K562 (cell line): ENCODE data around the gene INPP5E. TPM values are rescaled to one million over a fixed set of nuclear protein-coding genes. Genes with fewer than 3 reads are reported as not detected.

Source experiments
- ATAC-seq: fragments of 200-7000 bp; cut with Tn5 transposase; 3 replicates; pipeline ENCODE4 v1.9.1; 2020; ENCODE audit warnings: moderate library complexity
- BruUV-seq: library from RNA; stranded (reverse); fragments of 400-500 nt; replicated peaks from 2 replicates; lab custom pipeline; 2021; lab: Mats Ljungman, UMichigan
- CTCF ChIA-PET: fragments of 300-600 bp; formaldehyde crosslinking; extraction: SDS; loops from one replicate; lab custom pipeline; 2021; ENCODE audit warnings: low intra/inter-chr PET ratio; lab: Yijun Ruan, JAX
- POLR2A ChIA-PET: fragments of 300-600, 350-650 bp; sonication (Branson Sonifier 250); formaldehyde crosslinking; extraction: SDS; loops from one replicate; lab custom pipeline; 2021; ENCODE audit warnings: antibody characterized with exemption, inconsistent platforms; lab: Yijun Ruan, JAX
- DNase-seq, 4 experiments: peaks; one replicate each; pipeline versions ENCODE4 v3.0.0 to v3.0.0-alpha.2; 2011 to 2018; ENCODE audit warnings: low spot score in 3 of 4, mixed read lengths in 3 of 4; ENCODE audit errors: extremely low read depth in 1 of 4
- FAIRE-seq: peaks from 2 replicates; lab custom pipeline; 2011; peaks lifted over from hg19 to GRCh38; lab: Jason Lieb, UNC
- H2AFZ ChIP-seq: 2 replicates; pipeline ENCODE4 v1.6.0; 2011; ENCODE audit warnings: low read depth, low read length, control low read depth, inconsistent platforms
- H3K27ac ChIP-seq: fragments of 200-600 bp; 3 replicates; pipeline ENCODE4 v1.8.0; 2011; ENCODE audit warnings: low read depth, mild to moderate bottlenecking, control low read depth, inconsistent platforms, low read length, moderate library complexity, mixed read lengths; ENCODE audit errors: extremely low read depth
- H3K27me3 ChIP-seq, 2 experiments: fragments of 300-600 bp in 1 of 2; 2 replicates in 1 of 2; 3 replicates in 1 of 2; pipeline versions ENCODE4 v1.6.0 to v1.8.0; 2011; ENCODE audit warnings: inconsistent platforms in 2 of 2, low read length in 2 of 2, mild to moderate bottlenecking in 1 of 2, mixed read lengths in 1 of 2, moderate library complexity in 1 of 2; ENCODE audit not compliant: control insufficient read depth in 2 of 2, insufficient read depth in 2 of 2
- H3K36me3 ChIP-seq: fragments of 300-600 bp; 3 replicates; pipeline ENCODE4 v1.8.0; 2011; ENCODE audit warnings: mild to moderate bottlenecking, low read length, inconsistent platforms; ENCODE audit not compliant: control insufficient read depth, insufficient read depth
- H3K4me1 ChIP-seq, 2 experiments: fragments of 200-600 bp in 1 of 2; replicated peaks in 1 of 2; 2 replicates in 1 of 2; 3 replicates in 1 of 2; pipeline versions ENCODE4 v1.5.1 to v1.8.0; 2011; ENCODE audit warnings: inconsistent platforms in 2 of 2, low read length in 2 of 2, mild to moderate bottlenecking in 1 of 2, mixed read lengths in 1 of 2, moderate library complexity in 1 of 2; ENCODE audit not compliant: control insufficient read depth in 2 of 2, insufficient read depth in 2 of 2
- H3K4me2 ChIP-seq: 2 replicates; pipeline ENCODE4 v1.6.1; 2011; ENCODE audit warnings: low read length, control low read depth, inconsistent platforms, mixed read lengths; ENCODE audit not compliant: insufficient read depth
- H3K4me3 ChIP-seq: fragments of 200-600 bp; sonication (generic), shearing (Covaris generic); 2 replicates; pipeline ENCODE4 v1.5.1; 2016; ENCODE audit warnings: control low read depth, inconsistent platforms
- H3K79me2 ChIP-seq: fragments of 200-600 bp; 3 replicates; pipeline ENCODE4 v1.8.0; 2011; ENCODE audit warnings: low read length, inconsistent platforms; ENCODE audit not compliant: control insufficient read depth, insufficient read depth
- H3K9ac ChIP-seq, 2 experiments: 2 replicates each; pipeline versions ENCODE4 v1.6.0 to v1.6.1; 2011; ENCODE audit warnings: low read depth in 2 of 2, low read length in 2 of 2, control low read depth in 1 of 2, inconsistent platforms in 1 of 2, mild to moderate bottlenecking in 1 of 2, mixed read lengths in 1 of 2; ENCODE audit not compliant: insufficient read depth in 1 of 2
- H3K9me1 ChIP-seq: one replicate; pipeline ENCODE4 v1.6.0; 2011; ENCODE audit warnings: inconsistent platforms, mild to moderate bottlenecking, low read length, moderate library complexity; ENCODE audit not compliant: control insufficient read depth, insufficient read depth
- H3K9me3 ChIP-seq: replicated peaks from 2 replicates; pipeline ENCODE4 v1.5.1; 2011; ENCODE audit warnings: low read depth, low read length, inconsistent platforms; ENCODE audit not compliant: control insufficient read depth, insufficient read depth
- H4K20me1 ChIP-seq: replicated peaks from 2 replicates; pipeline ENCODE4 v1.6.1; 2011; ENCODE audit warnings: low read length, inconsistent platforms, mixed read lengths; ENCODE audit not compliant: control insufficient read depth, insufficient read depth
- DMBX1 ChIP-seq: fragments of 250-450 bp; sonication (Bioruptor Pico); IDR thresholded peaks from 2 replicates; pipeline ENCODE4 v1.8.0; 2022; ENCODE audit warnings: inconsistent platforms, mild to moderate bottlenecking, moderate library complexity, borderline replicate concordance
- E4F1 ChIP-seq: fragments of 250-450 bp; sonication (Bioruptor Pico); IDR thresholded peaks from 2 replicates; pipeline ENCODE4 v1.5.0; 2021; ENCODE audit warnings: mild to moderate bottlenecking, borderline replicate concordance
- EWSR1 ChIP-seq: fragments of 450-650 bp; IDR thresholded peaks from 2 replicates; pipeline ENCODE4 v1.6.1; 2018; ENCODE audit warnings: borderline replicate concordance, mild to moderate bottlenecking, low read depth, moderate library complexity; ENCODE audit not compliant: partially characterized antibody
- GTF2F1 ChIP-seq: IDR thresholded peaks from 2 replicates; pipeline ENCODE4 v1.6.1; 2011; ENCODE audit warnings: low read depth, low read length, improper control_type of control experiment
- NEUROD1 ChIP-seq: fragments of 150-350 bp; IDR thresholded peaks from 2 replicates; pipeline ENCODE4 v1.6.1; 2014; ENCODE audit warnings: borderline replicate concordance, low read length, low read depth; ENCODE audit not compliant: partially characterized antibody
- POLR2G ChIP-seq: fragments of 200-400 bp; formaldehyde crosslinking; IDR thresholded peaks from 2 replicates; pipeline ENCODE4 v1.6.1; 2017; ENCODE audit warnings: low read depth, mild to moderate bottlenecking, antibody characterized with exemption, low read length, moderate library complexity
- SREBF2 ChIP-seq: sonication (generic); formaldehyde crosslinking; IDR thresholded peaks from 2 replicates; pipeline ENCODE4 v1.4.0; 2020; ENCODE audit warnings: mild to moderate bottlenecking, missing genetic modification reagents
- WGBS: fragments of 100-300 bp; shearing (Covaris generic); methylation state at CpG from one replicate; pipeline ENCODE4 v1.1.6; 2016; ENCODE audit warnings: low coverage, mixed read lengths; ENCODE audit not compliant: insufficient coverage; ENCODE audit errors: missing lambda C conversion rate; 5-methylcytosine and 5-hydroxymethylcytosine counted together
- in situ Hi-C: fragments of 300-500 bp; cut with MboI; formaldehyde crosslinking; loops from 4 replicates; pipeline ENCODE4 v1.15.0; 2018; ENCODE audit warnings: inconsistent platforms, mixed read lengths
- intact Hi-C: fragments of 100-400 bp; cut with micrococcal nuclease; formaldehyde crosslinking; loops from 2 replicates; pipeline ENCODE4 v1.14.2; 2022
- polyA plus RNA-seq, 8 experiments: library from polyadenylated mRNA; depleted of rRNA in 4 of 8; stranded (reverse) in 5 of 8; unstranded in 3 of 8; fragments of >200 nt; fragmentation: Nextera tagmentation in 2 of 8; fragmentation: Illumina TruSeq in 1 of 8; extraction: Ambion mirVana in 2 of 8; extraction: Trizol in 1 of 8; gene quantifications; 2 replicates each; pipeline versions ENCODE4 v1.2.1 to v1.2.3, GENCODE V29; 2011 to 2014; ENCODE audit warnings: inconsistent platforms in 1 of 8, missing spikeins in 1 of 8
- total RNA-seq, 7 experiments: library from RNA; depleted of rRNA in 6 of 7; stranded (reverse); fragments of >200 nt in 6 of 7; fragmentation: Illumina TruSeq in 2 of 7; extraction: Trizol in 2 of 7; gene quantifications; 2 replicates each; pipeline versions ENCODE4 v1.2.1 to v1.2.3, GENCODE V29; 2011 to 2021; ENCODE audit warnings: low replicate concordance in 1 of 7

INPP5E gene
- total and polyA plus RNA-seq, 9 of the 15 experiments (the other 6 are each of a cell fraction or from before 2014, with no cell fraction given): 0.38 to 17.4 (median 4.9) TPM

GRCh38 chr9:136409557-136410455 is 29.8 kb downstream of the INPP5E start (continued):
- TF ChIP-seq GTF2F1 (0 out of 2 replicates have a peak, but pooled peaks have one; percentile 8), E4F1 (CRISPR knock-in tag) (no peak)
- TF ChIP-seq, all 486 proteins: peak for 38

DNA sequence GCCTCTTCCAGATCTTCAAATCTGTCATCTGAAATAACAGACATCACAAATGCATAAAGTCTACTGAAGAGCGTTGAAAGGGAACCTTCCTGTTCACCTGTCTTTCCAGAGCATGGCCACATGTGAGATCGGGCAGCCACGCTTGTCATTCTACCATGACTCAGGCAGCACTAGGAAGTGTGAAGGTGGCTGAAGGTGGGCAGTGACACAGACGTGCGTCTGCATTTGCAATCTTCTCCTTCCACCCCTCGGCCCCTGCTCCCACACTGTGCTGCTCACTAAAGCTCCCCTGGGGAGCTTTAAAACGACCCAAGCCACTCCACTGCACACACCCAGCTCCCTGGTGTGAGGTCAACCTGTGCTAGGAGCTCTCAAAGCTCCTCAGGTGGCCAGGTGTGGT is 31.7 kb downstream of the INPP5E start:
- Histone ChIP-seq H3K9me1 (no peaks in the 10 kb centered on the region), H3K4me2 (no peak overlapping the region), H2AFZ (no peak overlapping the region), H3K9me3 (no peaks in the 10 kb centered on the region), H3K4me3 (no peak overlapping the region), H3K9ac (peak overlapping the region in 1 of 2 experiments; percentile 55; a peak in 2 of 4 replicates), H3K36me3 (peaks cover 73% of the 10 kb centered on the region), H3K27ac (no peak overlapping the region), H3K79me2 (peaks cover 55% of the 10 kb centered on the region), H3K27me3 (no peaks in the 10 kb centered on the region), H3K4me1 (peaks cover 16 to 45% of the 10 kb centered on the region in 2 experiments; a peak in 4 of 5 replicates), H4K20me1 (no peaks in the 10 kb centered on the region; the same call in none of the 2 replicates)
- 81% methylated on average over 7 of the region's 7 CpGs for WGBS
- ChIA-PET CTCF (no interaction called here), POLR2A (interaction anchor here (1.7 kb wide), 1 partner anchor 11 kb away, joined by 6 read pairs; no protein-coding TSS in a partner anchor)
- TF ChIP-seq EWSR1 (no peak), DMBX1 (CRISPR knock-in tag) (no peak), POLR2G (0 out of 2 replicates have a peak, but pooled peaks have one; percentile 46), SREBF2 (CRISPR knock-in tag) (no peak), NEUROD1 (no peak)
- DNase-seq (no peak), ATAC-seq (no peak), FAIRE-seq (no peak)
- BruUV-seq: no TSS peak
- in situ Hi-C loops: no loop called here
- intact Hi-C loops: no loop called here
